K562 (cell line): ENCODE measurements around the gene PGPEP1. TPM values are rescaled to one million over a fixed set of nuclear protein-coding genes. Genes with fewer than 3 reads are reported as not detected.

Experiments used
- EHMT2 ChIP-seq: fragments of 450-650 bp; IDR thresholded peaks from 2 replicates; pipeline ENCODE4 v1.6.1; 2018; ENCODE audit warnings: antibody characterized with exemption
- ERF ChIP-seq: fragments of 450-650 bp; formaldehyde crosslinking; IDR thresholded peaks from 2 replicates; pipeline ENCODE4 v1.4.0; 2020; ENCODE audit warnings: mild to moderate bottlenecking, mixed read lengths
- FOXM1 ChIP-seq, 2 experiments: fragments of 450-650 bp in 1 of 2; sonication (generic) in 1 of 2; formaldehyde crosslinking in 1 of 2; IDR thresholded peaks; 2 replicates each; pipeline versions ENCODE4 v1.6.1 to v1.9.0; 2017 to 2022; ENCODE audit warnings: low read depth in 2 of 2, mild to moderate bottlenecking in 2 of 2, missing genetic modification reagents in 1 of 2, moderate library complexity in 1 of 2
- KDM5B ChIP-seq: fragments of 200-600 bp; sonication (generic); IDR thresholded peaks from 2 replicates; pipeline ENCODE4 v1.6.1; 2012; ENCODE audit warnings: low read depth, mild to moderate bottlenecking, moderate library complexity, low read length, control low read depth, inconsistent platforms; ENCODE audit not compliant: insufficient replicate concordance
- PCBP1 ChIP-seq: fragments of 200-400 bp; formaldehyde crosslinking; IDR thresholded peaks from 2 replicates; pipeline ENCODE4 v1.6.1; 2018; ENCODE audit warnings: mild to moderate bottlenecking, low read depth, low read length; ENCODE audit not compliant: poor library complexity, severe bottlenecking
- SIX5 ChIP-seq, 2 experiments: IDR thresholded peaks; 2 replicates each; pipeline ENCODE4 v1.6.1; 2011; ENCODE audit warnings: low read length in 2 of 2, borderline replicate concordance in 1 of 2, low read depth in 1 of 2, mild to moderate bottlenecking in 1 of 2, moderate library complexity in 1 of 2; ENCODE audit not compliant: insufficient read depth in 1 of 2
- SP2 ChIP-seq: IDR thresholded peaks from 2 replicates; pipeline ENCODE4 v1.6.1; 2011; ENCODE audit warnings: mild to moderate bottlenecking, low read depth, low read length, moderate library complexity; ENCODE audit not compliant: poor library complexity, severe bottlenecking; ENCODE audit errors: extremely low read depth
- XRCC4 ChIP-seq: IDR thresholded peaks from one replicate; pipeline ENCODE4 v1.6.1; 2011; ENCODE audit not compliant: insufficient read depth, insufficient read length; ENCODE audit errors: extremely low read depth
- ZBTB7A ChIP-seq: IDR thresholded peaks from 2 replicates; pipeline ENCODE4 v1.6.1; 2011; ENCODE audit warnings: low read depth, mild to moderate bottlenecking, low read length, moderate library complexity, borderline replicate concordance; ENCODE audit not compliant: control insufficient read depth
- polyA plus RNA-seq, 8 experiments: library from polyadenylated mRNA; depleted of rRNA in 4 of 8; stranded (reverse) in 5 of 8; unstranded in 3 of 8; fragments of >200 nt; fragmentation: Nextera tagmentation in 2 of 8; fragmentation: Illumina TruSeq in 1 of 8; extraction: Ambion mirVana in 2 of 8; extraction: Trizol in 1 of 8; gene quantifications; 2 replicates each; pipeline versions ENCODE4 v1.2.1 to v1.2.3, GENCODE V29; 2011 to 2014; ENCODE audit warnings: inconsistent platforms in 1 of 8, missing spikeins in 1 of 8
- total RNA-seq, 7 experiments: library from RNA; depleted of rRNA in 6 of 7; stranded (reverse); fragments of >200 nt in 6 of 7; fragmentation: Illumina TruSeq in 2 of 7; extraction: Trizol in 2 of 7; gene quantifications; 2 replicates each; pipeline versions ENCODE4 v1.2.1 to v1.2.3, GENCODE V29; 2011 to 2021; ENCODE audit warnings: low replicate concordance in 1 of 7
- TF ChIP-seq, protein P1 (sequence below): fragments of 250-450 bp; sonication (Bioruptor Pico); IDR thresholded peaks from 2 replicates; pipeline ENCODE4 v1.9.0; 2021; ENCODE audit warnings: mild to moderate bottlenecking
- TF ChIP-seq, protein P2 (sequence below): fragments of 200-800 bp; sonication (Bioruptor generic); IDR thresholded peaks from 2 replicates; pipeline ENCODE4 v1.6.1; 2017; ENCODE audit warnings: missing genetic modification characterization, missing compliant biosample characterization
- TF ChIP-seq, protein P3 (sequence below), 2 experiments: IDR thresholded peaks; 2 replicates each; pipeline ENCODE4 v1.6.1; 2012; ENCODE audit warnings: improper control_type of control experiment in 2 of 2, low read depth in 2 of 2, low read length in 2 of 2, borderline replicate concordance in 1 of 2
- TF ChIP-seq, protein P4 (sequence below): fragments of 250-450 bp; sonication (Bioruptor Pico); IDR thresholded peaks from 2 replicates; pipeline ENCODE4 v1.9.0; 2021; ENCODE audit warnings: mild to moderate bottlenecking, inconsistent platforms
- TF ChIP-seq, protein P5 (sequence below): fragments of 250-450 bp; sonication (Bioruptor Pico); IDR thresholded peaks from 2 replicates; pipeline ENCODE4 v1.8.0; 2022; ENCODE audit warnings: inconsistent platforms

PGPEP1 gene
- total and polyA plus RNA-seq, 9 of the 15 experiments (the other 6 are each of a cell fraction or from before 2014, with no cell fraction given) = 10.0 to 69.6 (median 33.5) TPM

DNA sequence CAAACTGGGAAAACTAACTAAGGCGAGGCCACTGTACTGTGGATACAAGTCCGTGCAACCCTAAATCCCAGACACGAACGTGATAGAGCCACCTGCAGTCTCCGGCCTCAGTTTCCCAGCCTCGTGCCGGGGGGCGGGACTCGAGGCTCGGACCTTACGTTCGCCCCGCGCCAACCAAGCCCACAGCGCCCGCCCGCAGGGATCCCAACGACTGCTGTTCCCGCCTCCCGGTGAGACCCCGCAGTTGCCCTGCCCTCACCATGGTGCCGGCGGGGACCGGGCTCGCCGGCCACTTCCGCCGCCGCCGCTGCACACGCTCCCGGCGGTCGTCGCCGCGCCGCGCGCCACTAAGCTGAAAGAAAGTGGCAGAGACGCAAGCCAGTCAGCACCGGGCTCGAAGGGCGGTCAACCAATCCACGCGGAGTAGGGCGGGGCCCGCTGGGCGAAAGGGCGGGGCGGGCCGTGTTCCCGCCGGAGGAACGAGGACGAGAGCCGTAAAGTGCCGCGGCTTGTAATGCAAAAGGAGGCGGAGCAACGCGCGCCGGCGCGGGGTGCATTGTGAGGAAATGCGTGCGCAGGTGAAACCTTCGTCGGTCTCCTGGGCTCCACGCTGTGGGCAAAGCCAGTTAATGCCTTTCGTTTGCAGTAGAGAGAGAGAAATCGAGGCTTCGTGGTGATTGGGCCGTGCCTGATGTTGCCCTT, 17.5 kb upstream of the PGPEP1 start, which contains the start of gene LSM4 (continued):
- TF ChIP-seq, protein P1, sequence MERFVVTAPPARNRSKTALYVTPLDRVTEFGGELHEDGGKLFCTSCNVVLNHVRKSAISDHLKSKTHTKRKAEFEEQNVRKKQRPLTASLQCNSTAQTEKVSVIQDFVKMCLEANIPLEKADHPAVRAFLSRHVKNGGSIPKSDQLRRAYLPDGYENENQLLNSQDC (CRISPR knock-in tag) = peak; percentile 69; the same call in 1 of the 2 replicates
- no peak for TF ChIP-seq SIX5 (IDR thresholded peaks at IDR 0.05; ENCODE audit: borderline replicate concordance in 1 of 2, insufficient read depth in 1 of 2, low read depth in 1 of 2, low read length in 2 of 2)
- TF ChIP-seq, protein P2, sequence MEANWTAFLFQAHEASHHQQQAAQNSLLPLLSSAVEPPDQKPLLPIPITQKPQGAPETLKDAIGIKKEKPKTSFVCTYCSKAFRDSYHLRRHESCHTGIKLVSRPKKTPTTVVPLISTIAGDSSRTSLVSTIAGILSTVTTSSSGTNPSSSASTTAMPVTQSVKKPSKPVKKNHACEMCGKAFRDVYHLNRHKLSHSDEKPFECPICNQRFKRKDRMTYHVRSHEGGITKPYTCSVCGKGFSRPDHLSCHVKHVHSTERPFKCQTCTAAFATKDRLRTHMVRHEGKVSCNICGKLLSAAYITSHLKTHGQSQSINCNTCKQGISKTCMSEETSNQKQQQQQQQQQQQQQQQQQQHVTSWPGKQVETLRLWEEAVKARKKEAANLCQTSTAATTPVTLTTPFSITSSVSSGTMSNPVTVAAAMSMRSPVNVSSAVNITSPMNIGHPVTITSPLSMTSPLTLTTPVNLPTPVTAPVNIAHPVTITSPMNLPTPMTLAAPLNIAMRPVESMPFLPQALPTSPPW (CRISPR knock-in tag) = peak; percentile 91
- TF ChIP-seq EHMT2 = no peak
- TF ChIP-seq KDM5B = peak; percentile 45
- TF ChIP-seq SP2 = peak; percentile 82
- peak; percentile 67; the same call in 1 of the 2 replicates for TF ChIP-seq ZBTB7A
- TF ChIP-seq, protein P3, sequence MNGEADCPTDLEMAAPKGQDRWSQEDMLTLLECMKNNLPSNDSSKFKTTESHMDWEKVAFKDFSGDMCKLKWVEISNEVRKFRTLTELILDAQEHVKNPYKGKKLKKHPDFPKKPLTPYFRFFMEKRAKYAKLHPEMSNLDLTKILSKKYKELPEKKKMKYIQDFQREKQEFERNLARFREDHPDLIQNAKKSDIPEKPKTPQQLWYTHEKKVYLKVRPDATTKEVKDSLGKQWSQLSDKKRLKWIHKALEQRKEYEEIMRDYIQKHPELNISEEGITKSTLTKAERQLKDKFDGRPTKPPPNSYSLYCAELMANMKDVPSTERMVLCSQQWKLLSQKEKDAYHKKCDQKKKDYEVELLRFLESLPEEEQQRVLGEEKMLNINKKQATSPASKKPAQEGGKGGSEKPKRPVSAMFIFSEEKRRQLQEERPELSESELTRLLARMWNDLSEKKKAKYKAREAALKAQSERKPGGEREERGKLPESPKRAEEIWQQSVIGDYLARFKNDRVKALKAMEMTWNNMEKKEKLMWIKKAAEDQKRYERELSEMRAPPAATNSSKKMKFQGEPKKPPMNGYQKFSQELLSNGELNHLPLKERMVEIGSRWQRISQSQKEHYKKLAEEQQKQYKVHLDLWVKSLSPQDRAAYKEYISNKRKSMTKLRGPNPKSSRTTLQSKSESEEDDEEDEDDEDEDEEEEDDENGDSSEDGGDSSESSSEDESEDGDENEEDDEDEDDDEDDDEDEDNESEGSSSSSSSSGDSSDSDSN (IDR thresholded peaks at IDR 0.05; ENCODE audit: borderline replicate concordance in 1 of 2, low read depth in 2 of 2, low read length in 2 of 2) = 0 out of 4 replicates have a peak, but pooled peaks of 1 of the 2 experiments have one; percentile 37
- TF ChIP-seq XRCC4 = no peak
- TF ChIP-seq, protein P4, sequence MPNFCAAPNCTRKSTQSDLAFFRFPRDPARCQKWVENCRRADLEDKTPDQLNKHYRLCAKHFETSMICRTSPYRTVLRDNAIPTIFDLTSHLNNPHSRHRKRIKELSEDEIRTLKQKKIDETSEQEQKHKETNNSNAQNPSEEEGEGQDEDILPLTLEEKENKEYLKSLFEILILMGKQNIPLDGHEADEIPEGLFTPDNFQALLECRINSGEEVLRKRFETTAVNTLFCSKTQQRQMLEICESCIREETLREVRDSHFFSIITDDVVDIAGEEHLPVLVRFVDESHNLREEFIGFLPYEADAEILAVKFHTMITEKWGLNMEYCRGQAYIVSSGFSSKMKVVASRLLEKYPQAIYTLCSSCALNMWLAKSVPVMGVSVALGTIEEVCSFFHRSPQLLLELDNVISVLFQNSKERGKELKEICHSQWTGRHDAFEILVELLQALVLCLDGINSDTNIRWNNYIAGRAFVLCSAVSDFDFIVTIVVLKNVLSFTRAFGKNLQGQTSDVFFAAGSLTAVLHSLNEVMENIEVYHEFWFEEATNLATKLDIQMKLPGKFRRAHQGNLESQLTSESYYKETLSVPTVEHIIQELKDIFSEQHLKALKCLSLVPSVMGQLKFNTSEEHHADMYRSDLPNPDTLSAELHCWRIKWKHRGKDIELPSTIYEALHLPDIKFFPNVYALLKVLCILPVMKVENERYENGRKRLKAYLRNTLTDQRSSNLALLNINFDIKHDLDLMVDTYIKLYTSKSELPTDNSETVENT (CRISPR knock-in tag) = peak; percentile 73
- TF ChIP-seq ERF (CRISPR knock-in tag) = 0 out of 2 replicates have a peak, but pooled peaks have one; percentile 8
- no peak for TF ChIP-seq FOXM1 (IDR thresholded peaks at IDR 0.05; ENCODE audit: low read depth)
- no peak for TF ChIP-seq FOXM1 (CRISPR knock-in tag; IDR thresholded peaks at IDR 0.05; ENCODE audit: low read depth)
- TF ChIP-seq, protein P5, sequence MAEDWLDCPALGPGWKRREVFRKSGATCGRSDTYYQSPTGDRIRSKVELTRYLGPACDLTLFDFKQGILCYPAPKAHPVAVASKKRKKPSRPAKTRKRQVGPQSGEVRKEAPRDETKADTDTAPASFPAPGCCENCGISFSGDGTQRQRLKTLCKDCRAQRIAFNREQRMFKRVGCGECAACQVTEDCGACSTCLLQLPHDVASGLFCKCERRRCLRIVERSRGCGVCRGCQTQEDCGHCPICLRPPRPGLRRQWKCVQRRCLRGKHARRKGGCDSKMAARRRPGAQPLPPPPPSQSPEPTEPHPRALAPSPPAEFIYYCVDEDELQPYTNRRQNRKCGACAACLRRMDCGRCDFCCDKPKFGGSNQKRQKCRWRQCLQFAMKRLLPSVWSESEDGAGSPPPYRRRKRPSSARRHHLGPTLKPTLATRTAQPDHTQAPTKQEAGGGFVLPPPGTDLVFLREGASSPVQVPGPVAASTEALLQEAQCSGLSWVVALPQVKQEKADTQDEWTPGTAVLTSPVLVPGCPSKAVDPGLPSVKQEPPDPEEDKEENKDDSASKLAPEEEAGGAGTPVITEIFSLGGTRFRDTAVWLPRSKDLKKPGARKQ (CRISPR knock-in tag) = no peak
- TF ChIP-seq PCBP1 = peak; percentile 70
